ENCODE data around the gene WDR5B. TPM values are rescaled to one million over a fixed set of nuclear protein-coding genes. Genes with fewer than 3 reads are reported as not detected.
"Not testable (repeated sequence)": the region's sequence is repeated elsewhere in the genome, so short reads cannot be mapped to it uniquely, and the experiment has no call there.

WDR5B gene
- total and polyA plus RNA-seq, 2 of the 8 experiments (the other 6 are each of a cell fraction or from before 2014, with no cell fraction given) = 1.9 to 3.5 TPM

GRCh38 chr3:122448218-122448617 lies 32.4 kb upstream of the WDR5B start:
- H2BK20ac ChIP-seq (ENCODE audit: low read length); H3K9ac ChIP-seq (replicated peaks in 1 of 4; ENCODE audit: extremely low read depth in 1 of 4, low read depth in 3 of 4, low read length in 3 of 4); DNase-seq (ENCODE audit: low read depth in 1 of 2, low spot score in 2 of 2); H3K4me1 ChIP-seq (replicated peaks in 1 of 4; ENCODE audit: control insufficient read depth in 3 of 4, insufficient read depth in 4 of 4, low read length in 3 of 4); H4K5ac ChIP-seq (ENCODE audit: insufficient read length, low read depth, low read length); H3K79me2 ChIP-seq (ENCODE audit: control insufficient read depth in 1 of 2, insufficient read depth in 2 of 2, low read length in 2 of 2); H3K23me2 ChIP-seq (ENCODE audit: low read depth, low read length); H2BK15ac ChIP-seq (ENCODE audit: low read length); H3K4ac ChIP-seq (replicated peaks; ENCODE audit: insufficient read length, low read depth, low read length); H3K4me3 ChIP-seq (ENCODE audit: extremely low read depth in 1 of 4, insufficient read depth in 2 of 4, low read depth in 3 of 4, low read length in 4 of 4); H2AFZ ChIP-seq (ENCODE audit: low read length); H3K18ac ChIP-seq (ENCODE audit: extremely low read depth, low read length); POLR2A ChIA-PET (ENCODE audit: partially characterized antibody); H4K91ac ChIP-seq (replicated peaks; ENCODE audit: insufficient read length, low read length); FAIRE-seq; H2BK5ac ChIP-seq (ENCODE audit: low read depth, low read length); H4K20me1 ChIP-seq (replicated peaks in 1 of 2; ENCODE audit: control insufficient read depth in 1 of 2, insufficient read depth in 2 of 2, low read length in 2 of 2); CTCF ChIA-PET (ENCODE audit: partially characterized antibody); H3K4me2 ChIP-seq (ENCODE audit: insufficient read depth in 1 of 2, low read depth in 2 of 2, low read length in 2 of 2); H3K27ac ChIP-seq (ENCODE audit: low read depth, low read length); H4K8ac ChIP-seq (ENCODE audit: extremely low read depth, insufficient read depth, low read length); H2AK5ac ChIP-seq (ENCODE audit: low read depth, low read length); H3K79me1 ChIP-seq (ENCODE audit: low read depth, low read length); H3K23ac ChIP-seq (ENCODE audit: insufficient read length); H3K14ac ChIP-seq (ENCODE audit: insufficient read length); H3K27me3 ChIP-seq (replicated peaks in 1 of 4; ENCODE audit: control insufficient read depth in 3 of 4, extremely low read depth in 1 of 4, insufficient read depth in 3 of 4, low read length in 3 of 4); H3K9me3 ChIP-seq (ENCODE audit: insufficient read depth in 2 of 2, low read depth in 1 of 2, low read length in 1 of 2); H3K56ac ChIP-seq (replicated peaks; ENCODE audit: insufficient read length, low read depth, low read length); H2BK12ac ChIP-seq (ENCODE audit: low read depth, low read length); H2BK120ac ChIP-seq (replicated peaks; ENCODE audit: low read depth, low read length): not testable (repeated sequence)
- 93% methylated on average over 6 of the region's 6 CpGs; no CpG with 5 or more reads in 1 of the 2 experiments for WGBS, 2 experiments (ENCODE audit: extremely low coverage in 1 of 2, insufficient coverage in 1 of 2, insufficient read length in 1 of 2, insufficient replicate concordance in 2 of 2, low coverage in 1 of 2, low lambda C conversion rate in 2 of 2, missing lambda C conversion rate in 1 of 2)
- H3K36me3 ChIP-seq (ENCODE audit: control insufficient read depth in 2 of 4, insufficient read depth in 4 of 4, low read length in 3 of 4) = peaks cover 0 to 38% (median 18%) of the 10 kb centered on the region in 4 experiments; a peak in 5 of 8 replicates

DNA sequence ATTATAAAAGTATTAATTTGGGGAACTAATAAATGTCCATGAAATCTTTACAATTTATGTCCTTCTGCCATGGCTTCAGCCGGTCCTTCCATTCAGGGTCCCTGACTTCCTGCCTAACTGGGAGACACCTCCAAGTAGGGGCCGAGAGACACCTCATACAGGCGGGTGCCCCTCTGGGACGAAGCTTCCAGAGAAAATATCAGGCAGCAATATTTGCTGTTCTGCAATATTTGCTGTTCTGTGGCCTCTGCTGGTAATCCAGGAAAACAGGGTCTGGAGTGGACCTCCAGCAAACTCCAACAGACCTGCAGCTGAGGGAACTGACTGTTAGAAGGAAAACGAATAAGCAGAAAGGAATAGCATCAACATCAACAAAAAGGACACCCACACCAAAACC lies 28.6 kb upstream of the WDR5B start:
- H4K20me1 ChIP-seq (replicated peaks in 1 of 2; ENCODE audit: control insufficient read depth in 1 of 2, insufficient read depth in 2 of 2, low read length in 2 of 2); H3K9me3 ChIP-seq (ENCODE audit: insufficient read depth in 2 of 2, low read depth in 1 of 2, low read length in 1 of 2); H3K4me2 ChIP-seq (ENCODE audit: insufficient read depth in 1 of 2, low read depth in 2 of 2, low read length in 2 of 2); H3K23ac ChIP-seq (ENCODE audit: insufficient read length); H2BK15ac ChIP-seq (ENCODE audit: low read length); H3K4ac ChIP-seq (replicated peaks; ENCODE audit: insufficient read length, low read depth, low read length); FAIRE-seq; H3K4me3 ChIP-seq (ENCODE audit: extremely low read depth in 1 of 4, insufficient read depth in 2 of 4, low read depth in 3 of 4, low read length in 4 of 4); CTCF ChIA-PET (ENCODE audit: partially characterized antibody); H3K4me1 ChIP-seq (replicated peaks in 1 of 4; ENCODE audit: control insufficient read depth in 3 of 4, insufficient read depth in 4 of 4, low read length in 3 of 4); DNase-seq (ENCODE audit: low read depth in 1 of 2, low spot score in 2 of 2); H3K18ac ChIP-seq (ENCODE audit: extremely low read depth, low read length); H3K79me2 ChIP-seq (ENCODE audit: control insufficient read depth in 1 of 2, insufficient read depth in 2 of 2, low read length in 2 of 2); H2AFZ ChIP-seq (ENCODE audit: low read length); H4K8ac ChIP-seq (ENCODE audit: extremely low read depth, insufficient read depth, low read length); H2BK5ac ChIP-seq (ENCODE audit: low read depth, low read length); H4K91ac ChIP-seq (replicated peaks; ENCODE audit: insufficient read length, low read length); H2AK5ac ChIP-seq (ENCODE audit: low read depth, low read length); H2BK12ac ChIP-seq (ENCODE audit: low read depth, low read length); H2BK20ac ChIP-seq (ENCODE audit: low read length); H3K79me1 ChIP-seq (ENCODE audit: low read depth, low read length); H3K27me3 ChIP-seq (replicated peaks in 1 of 4; ENCODE audit: control insufficient read depth in 3 of 4, extremely low read depth in 1 of 4, insufficient read depth in 3 of 4, low read length in 3 of 4); H2BK120ac ChIP-seq (replicated peaks; ENCODE audit: low read depth, low read length); H3K14ac ChIP-seq (ENCODE audit: insufficient read length); H3K9ac ChIP-seq (replicated peaks in 1 of 4; ENCODE audit: extremely low read depth in 1 of 4, low read depth in 3 of 4, low read length in 3 of 4); H3K23me2 ChIP-seq (ENCODE audit: low read depth, low read length); H3K56ac ChIP-seq (replicated peaks; ENCODE audit: insufficient read length, low read depth, low read length); H3K27ac ChIP-seq (ENCODE audit: low read depth, low read length): not testable (repeated sequence)
- POLR2A ChIA-PET (ENCODE audit: partially characterized antibody) = interaction anchor here (1.4 kb wide), 1 partner anchor 30 kb away, joined by 3 read pairs; no protein-coding TSS in a partner anchor
- H3K36me3 ChIP-seq (ENCODE audit: control insufficient read depth in 2 of 4, insufficient read depth in 4 of 4, low read length in 3 of 4) = peaks cover 0 to 31% (median 18%) of the 10 kb centered on the region in 4 experiments; a peak in 5 of 8 replicates
- WGBS, 2 experiments (ENCODE audit: extremely low coverage in 1 of 2, insufficient coverage in 1 of 2, insufficient read length in 1 of 2, insufficient replicate concordance in 2 of 2, low coverage in 1 of 2, low lambda C conversion rate in 2 of 2, missing lambda C conversion rate in 1 of 2) = 88% methylated on average over 5 of the region's 5 CpGs; no CpG with 5 or more reads in 1 of the 2 experiments
- peak overlapping the region; percentile 29 for H4K5ac ChIP-seq (ENCODE audit: insufficient read length, low read depth, low read length)
